HG03064 (cell line): Measurements from ENCODE around the gene FGF19.

Experiments used
- ATAC-seq: cut with Tn5 transposase; IDR thresholded peaks from one replicate; pipeline ENCODE4 v1.9.1; 2021; ENCODE audit warnings: low read depth; ENCODE audit not compliant: unreplicated experiment

The FGF19 gene

GRCh38 chr11:69674267-69674885 lies 29.4 kb downstream of the FGF19 start:
- no peak for ATAC-seq

DNA sequence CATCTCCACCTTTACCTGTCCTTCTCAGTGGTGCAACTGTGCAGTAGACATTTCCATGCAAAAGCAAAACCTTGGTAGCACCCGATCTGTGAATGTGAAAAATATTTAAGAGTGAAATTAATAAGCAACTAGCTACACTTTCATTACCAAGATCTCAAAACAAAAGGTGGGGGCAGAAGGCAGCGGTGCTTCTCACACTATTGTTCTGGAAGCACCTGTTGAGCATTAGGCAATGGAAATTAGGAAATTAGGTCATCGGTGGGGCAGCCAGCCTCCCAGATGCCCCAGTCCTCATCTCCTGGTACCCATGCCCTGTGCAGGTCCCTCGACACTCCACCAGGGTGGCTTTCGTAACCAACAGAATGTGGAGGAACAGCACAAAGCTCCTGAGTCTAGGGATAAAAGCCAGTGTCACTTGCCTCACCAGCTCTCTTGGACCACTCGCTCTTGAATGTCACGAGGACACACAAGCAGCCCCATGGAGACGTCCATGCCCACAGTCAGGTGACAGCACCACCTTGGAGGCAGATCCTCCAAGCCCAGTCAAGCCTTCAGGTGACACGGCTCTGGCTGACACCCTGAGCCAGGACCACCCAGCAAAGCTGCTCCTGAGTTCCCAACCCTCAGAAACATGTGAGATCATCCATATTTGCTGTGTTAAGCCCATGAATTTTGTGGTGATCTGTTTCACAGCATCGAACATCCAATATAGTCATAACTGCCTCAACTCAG lies 31.9 kb downstream of the FGF19 start:
- ATAC-seq: no peak

- ATAC-seq: no peak
Measured at GRCh38 chr11:69670158-69670845, 33.5 kb downstream of the FGF19 start.

DNA sequence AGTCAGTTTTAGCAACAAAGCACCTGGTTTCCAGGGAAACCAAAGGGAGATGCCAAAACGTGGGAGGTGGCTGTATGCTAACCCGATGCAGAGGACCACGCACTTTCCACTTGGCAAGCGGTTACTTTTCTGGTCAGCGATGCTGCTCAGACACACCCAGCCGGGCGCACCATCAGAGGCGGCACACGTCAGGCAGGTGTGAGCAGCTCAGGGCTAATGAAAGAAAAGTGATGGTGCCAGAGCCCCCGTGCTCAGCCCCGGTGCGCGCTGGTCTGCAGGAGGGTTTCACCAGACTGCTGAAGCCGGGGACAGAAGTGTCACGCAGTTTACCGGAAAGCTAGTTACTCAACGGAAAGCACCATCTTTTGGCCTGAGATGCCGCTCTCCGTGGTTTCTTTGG lies 34.3 kb downstream of the FGF19 start:
- ATAC-seq: no peak

- ATAC-seq: no peak
Measured at GRCh38 chr11:69667619-69668604, 35.9 kb downstream of the FGF19 start.

DNA sequence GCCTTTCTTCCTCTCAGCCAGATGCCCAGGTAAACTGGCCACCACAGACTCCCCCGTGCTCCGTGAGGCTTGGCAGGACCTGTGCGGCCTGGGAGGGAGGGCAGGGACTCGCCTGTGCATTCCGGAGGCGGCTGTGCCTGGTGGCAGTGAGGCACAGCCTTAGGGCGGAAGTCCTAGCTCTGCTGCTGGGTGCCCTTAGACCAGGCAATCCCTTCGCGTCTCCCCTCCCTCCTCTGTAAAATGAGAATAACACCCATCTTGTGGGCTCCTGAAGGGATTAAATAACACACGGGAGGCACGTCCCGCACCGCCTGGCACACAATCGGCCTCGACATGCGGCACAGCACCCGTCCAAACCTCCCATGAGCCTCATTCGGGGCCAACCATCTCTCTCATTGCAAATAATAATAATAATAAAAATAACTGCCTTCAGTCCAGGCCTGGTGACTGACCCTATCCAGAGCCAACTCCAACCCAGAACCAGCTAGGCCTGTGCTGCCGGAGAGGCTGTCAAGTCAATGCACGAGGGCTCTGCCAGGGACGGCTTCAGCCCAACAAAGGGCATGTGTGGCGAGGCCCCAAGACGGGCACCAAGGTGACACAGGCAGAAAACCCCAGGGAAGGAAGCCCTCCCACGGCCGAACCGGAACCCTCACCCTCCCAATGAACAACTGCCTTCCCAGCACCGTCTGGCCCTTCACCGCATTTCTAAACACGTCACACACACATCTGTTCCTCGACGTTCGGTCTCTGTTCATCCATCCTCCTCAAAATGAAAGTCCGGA lies 36.9 kb downstream of the FGF19 start:
- no peak for ATAC-seq

DNA sequence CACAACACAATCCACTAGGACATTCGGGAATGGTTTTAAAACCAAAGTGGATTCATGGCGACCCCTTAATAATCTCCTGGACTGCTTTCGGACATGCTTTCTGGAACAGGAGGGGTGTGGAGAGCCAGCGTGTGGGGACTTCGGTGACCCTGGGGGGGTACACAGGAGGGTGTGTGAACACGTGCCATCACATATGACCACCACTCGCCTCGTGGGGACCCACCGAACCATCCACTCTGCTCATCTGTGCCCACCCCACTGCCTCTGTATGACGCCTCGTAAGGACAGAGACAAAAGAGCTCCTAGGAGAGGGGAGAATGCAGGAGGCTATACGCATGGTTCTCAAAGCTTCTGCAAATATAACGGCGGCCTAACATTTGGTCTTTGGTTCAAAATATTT lies 37.6 kb downstream of the FGF19 start:
- no peak for ATAC-seq

- no peak for ATAC-seq
Measured at GRCh38 chr11:69665669-69666068, 38.2 kb downstream of the FGF19 start.

DNA sequence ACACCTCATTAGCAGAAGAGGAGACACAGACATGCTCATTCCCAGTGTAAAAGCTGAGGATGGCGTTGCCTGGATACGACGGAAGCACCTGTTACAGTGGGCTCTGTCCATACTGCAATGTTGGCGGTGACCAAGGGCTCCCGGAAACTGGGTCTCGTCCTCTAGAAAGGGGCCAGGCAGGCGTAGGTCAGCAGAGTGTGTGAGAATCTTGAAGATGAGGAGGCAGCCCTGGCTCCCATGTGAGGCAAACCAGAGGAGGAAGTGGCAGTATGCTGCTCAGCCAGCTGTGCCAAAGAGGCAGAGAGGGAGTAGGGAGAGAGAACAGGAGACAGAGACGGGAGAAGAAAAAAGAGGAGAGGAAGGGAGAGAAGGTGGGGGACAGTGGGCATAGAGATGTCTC lies 38.9 kb downstream of the FGF19 start:
- no peak for ATAC-seq

GRCh38 chr11:69664103-69664775 lies 39.6 kb downstream of the FGF19 start:
- ATAC-seq: no peak

DNA sequence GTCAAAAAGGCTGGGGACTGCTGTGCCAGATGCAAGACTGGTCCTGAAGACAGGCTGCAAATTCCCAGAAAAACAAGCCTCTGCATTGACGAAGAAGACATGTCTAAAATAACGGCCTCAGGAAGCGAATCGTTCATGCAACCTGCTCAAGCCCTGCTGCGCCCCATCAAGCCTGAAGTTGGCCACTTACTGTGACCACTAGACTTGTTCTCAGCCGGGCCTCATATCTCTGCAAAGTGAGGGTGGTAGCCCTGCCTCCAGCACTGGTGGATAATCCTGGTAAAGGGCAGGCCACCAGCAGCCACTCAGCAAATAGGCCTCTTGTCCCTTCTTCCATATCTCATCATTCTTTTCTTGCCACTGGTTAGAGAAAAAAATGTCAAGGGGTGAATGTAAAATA lies 40.5 kb downstream of the FGF19 start:
- no peak for ATAC-seq

GRCh38 chr11:69662806-69663205 lies 41.0 kb downstream of the FGF19 start:
- no peak for ATAC-seq

- no peak for ATAC-seq
Measured at GRCh38 chr11:69662021-69662698, 41.7 kb downstream of the FGF19 start.

DNA sequence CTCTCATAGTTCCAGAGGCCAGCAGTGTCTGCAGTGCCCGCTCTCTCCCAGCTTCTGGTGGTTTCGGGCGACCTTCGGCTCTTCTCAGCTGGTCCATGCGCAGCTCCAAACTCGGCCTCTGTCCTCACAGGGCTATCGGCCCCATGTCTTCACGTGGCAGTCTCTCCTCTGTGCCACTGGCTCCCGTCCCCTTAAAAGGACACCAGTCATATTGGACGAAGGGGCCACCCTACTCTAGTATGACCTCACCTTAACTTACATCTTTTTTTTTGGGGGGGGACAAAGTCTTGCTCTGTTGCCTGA lies 42.5 kb downstream of the FGF19 start:
- ATAC-seq: no peak

DNA sequence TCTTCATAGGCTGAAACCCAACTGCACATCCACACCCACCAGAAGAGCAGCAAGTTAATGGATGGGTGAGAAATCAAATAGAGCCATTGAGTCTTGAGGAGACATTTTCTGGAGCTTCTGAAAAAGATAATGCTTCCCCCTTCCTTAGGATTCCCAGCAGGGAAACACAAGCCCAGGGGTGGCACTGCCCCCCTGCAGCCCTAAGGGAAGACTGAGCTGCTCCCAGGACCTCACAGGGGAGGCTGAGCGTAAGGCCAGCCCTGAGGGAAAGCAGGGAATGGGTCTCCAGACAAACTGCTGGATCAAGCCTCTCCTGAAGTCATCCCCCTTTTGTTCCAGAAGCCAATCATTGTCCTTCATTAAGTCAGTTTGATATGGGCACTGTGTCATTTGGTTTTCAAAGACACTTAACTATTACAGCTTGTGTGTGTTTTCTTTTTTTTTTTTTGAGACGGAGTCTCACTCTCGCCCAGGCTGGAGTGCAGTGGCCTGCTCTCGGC lies 43.8 kb downstream of the FGF19 start:
- ATAC-seq: no peak

DNA sequence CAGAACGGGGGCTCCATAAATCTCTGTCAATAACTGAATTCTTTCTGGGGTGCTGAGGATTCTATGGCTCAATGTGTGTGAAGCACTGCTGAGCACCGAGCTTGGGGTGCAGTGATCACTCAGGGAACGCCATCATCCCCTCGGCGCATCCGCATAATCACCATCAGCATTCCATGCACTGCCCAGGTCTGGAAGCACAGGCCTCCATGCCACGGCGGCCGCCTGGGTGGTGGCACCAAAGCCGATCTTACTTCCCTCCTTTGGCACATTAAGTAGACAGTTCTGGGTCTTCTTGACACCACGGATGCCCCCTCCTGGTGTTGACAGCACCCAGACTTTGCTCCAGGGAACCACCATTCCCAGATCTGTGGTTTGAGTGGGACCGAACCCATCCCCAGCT lies 44.2 kb downstream of the FGF19 start:
- no peak for ATAC-seq

DNA sequence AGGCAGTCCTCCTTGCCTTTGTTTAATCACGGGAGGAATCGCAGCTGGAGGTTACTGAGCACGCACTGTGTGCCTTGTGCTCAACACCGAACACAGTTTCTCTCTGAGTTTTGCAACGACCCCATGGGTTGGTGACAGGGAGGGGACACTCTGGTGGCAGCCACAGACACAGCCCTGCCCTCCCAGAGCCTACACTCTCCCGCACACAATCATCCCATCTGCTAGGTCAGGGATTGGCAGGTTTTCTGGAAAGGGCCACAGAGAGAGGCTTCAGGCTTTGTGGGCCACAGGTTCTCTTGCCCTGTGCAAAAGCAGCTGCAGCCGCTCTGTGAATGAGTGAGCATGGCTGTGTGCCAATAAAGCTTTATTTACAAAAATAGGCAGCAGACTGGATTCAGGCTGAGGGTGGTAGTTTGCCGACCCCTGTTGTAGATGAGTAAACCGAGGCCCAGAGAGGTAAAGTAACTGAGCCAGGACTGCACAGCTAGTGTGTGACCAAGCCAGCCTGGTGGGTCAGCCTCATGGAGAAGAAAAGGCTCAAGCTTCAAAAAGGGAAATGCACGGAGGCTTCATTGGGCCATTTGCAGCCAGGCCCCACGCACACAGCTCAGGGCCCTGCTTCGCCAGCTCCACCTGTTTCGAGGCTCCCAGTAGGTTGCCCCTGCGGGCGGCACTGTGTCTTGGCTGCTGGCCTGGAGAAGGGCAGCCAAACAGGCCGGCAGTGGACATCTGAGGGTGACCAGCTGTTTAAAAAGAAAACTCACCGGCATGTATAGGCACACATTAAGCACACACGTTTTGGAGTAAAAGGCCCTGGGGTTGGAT lies 45.0 kb downstream of the FGF19 start:
- no peak for ATAC-seq
